Measurements from ENCODE around the gene GADD45A.

GRCh38 chr1:67734323-67734690, 49.3 kb downstream of the GADD45A start:
- TF ChIP-seq, protein P1, sequence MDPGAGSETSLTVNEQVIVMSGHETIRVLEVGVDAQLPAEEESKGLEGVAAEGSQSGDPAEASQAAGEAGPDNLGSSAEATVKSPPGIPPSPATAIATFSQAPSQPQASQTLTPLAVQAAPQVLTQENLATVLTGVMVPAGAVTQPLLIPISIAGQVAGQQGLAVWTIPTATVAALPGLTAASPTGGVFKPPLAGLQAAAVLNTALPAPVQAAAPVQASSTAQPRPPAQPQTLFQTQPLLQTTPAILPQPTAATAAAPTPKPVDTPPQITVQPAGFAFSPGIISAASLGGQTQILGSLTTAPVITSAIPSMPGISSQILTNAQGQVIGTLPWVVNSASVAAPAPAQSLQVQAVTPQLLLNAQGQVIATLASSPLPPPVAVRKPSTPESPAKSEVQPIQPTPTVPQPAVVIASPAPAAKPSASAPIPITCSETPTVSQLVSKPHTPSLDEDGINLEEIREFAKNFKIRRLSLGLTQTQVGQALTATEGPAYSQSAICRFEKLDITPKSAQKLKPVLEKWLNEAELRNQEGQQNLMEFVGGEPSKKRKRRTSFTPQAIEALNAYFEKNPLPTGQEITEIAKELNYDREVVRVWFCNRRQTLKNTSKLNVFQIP (CRISPR knock-in tag; IDR thresholded peaks at IDR 0.05; ENCODE audit: borderline replicate concordance, low read depth), result no peak
- TF ChIP-seq ZNF8 (CRISPR knock-in tag; IDR thresholded peaks at IDR 0.05) (no peak), ZNF70 (CRISPR knock-in tag; IDR thresholded peaks at IDR 0.05) (no peak), ISL1 (CRISPR knock-in tag; IDR thresholded peaks at IDR 0.05) (no peak), TSHZ2 (CRISPR knock-in tag; IDR thresholded peaks at IDR 0.05) (no peak), ZFP30 (CRISPR knock-in tag; IDR thresholded peaks at IDR 0.05) (no peak), ZNF565 (CRISPR knock-in tag; conservative IDR thresholded peaks at IDR 0.05; ENCODE audit: low read depth) (no peak), ZFP3 (CRISPR knock-in tag; IDR thresholded peaks at IDR 0.05) (no peak), ZC3H10 (CRISPR knock-in tag; IDR thresholded peaks at IDR 0.05) (no peak), CSDC2 (CRISPR knock-in tag; IDR thresholded peaks at IDR 0.05) (no peak), BACH2 (CRISPR knock-in tag; IDR thresholded peaks at IDR 0.05; ENCODE audit: borderline replicate concordance) (no peak), GLIS3 (CRISPR knock-in tag; IDR thresholded peaks at IDR 0.05) (no peak)
- TF ChIP-seq, protein P2, sequence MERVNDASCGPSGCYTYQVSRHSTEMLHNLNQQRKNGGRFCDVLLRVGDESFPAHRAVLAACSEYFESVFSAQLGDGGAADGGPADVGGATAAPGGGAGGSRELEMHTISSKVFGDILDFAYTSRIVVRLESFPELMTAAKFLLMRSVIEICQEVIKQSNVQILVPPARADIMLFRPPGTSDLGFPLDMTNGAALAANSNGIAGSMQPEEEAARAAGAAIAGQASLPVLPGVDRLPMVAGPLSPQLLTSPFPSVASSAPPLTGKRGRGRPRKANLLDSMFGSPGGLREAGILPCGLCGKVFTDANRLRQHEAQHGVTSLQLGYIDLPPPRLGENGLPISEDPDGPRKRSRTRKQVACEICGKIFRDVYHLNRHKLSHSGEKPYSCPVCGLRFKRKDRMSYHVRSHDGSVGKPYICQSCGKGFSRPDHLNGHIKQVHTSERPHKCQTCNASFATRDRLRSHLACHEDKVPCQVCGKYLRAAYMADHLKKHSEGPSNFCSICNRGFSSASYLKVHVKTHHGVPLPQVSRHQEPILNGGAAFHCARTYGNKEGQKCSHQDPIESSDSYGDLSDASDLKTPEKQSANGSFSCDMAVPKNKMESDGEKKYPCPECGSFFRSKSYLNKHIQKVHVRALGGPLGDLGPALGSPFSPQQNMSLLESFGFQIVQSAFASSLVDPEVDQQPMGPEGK (CRISPR knock-in tag; IDR thresholded peaks at IDR 0.05; ENCODE audit: borderline replicate concordance), result no peak
- TF ChIP-seq, protein P3, sequence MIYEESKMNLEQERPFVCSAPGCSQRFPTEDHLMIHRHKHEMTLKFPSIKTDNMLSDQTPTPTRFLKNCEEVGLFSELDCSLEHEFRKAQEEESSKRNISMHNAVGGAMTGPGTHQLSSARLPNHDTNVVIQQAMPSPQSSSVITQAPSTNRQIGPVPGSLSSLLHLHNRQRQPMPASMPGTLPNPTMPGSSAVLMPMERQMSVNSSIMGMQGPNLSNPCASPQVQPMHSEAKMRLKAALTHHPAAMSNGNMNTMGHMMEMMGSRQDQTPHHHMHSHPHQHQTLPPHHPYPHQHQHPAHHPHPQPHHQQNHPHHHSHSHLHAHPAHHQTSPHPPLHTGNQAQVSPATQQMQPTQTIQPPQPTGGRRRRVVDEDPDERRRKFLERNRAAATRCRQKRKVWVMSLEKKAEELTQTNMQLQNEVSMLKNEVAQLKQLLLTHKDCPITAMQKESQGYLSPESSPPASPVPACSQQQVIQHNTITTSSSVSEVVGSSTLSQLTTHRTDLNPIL (CRISPR knock-in tag; IDR thresholded peaks at IDR 0.05; ENCODE audit: low read depth), result no peak
